Measurements from ENCODE around the gene CNN1. TPM values are rescaled to one million over a fixed set of nuclear protein-coding genes. Genes with fewer than 3 reads are reported as not detected.
A peak's percentile ranks its signal among the peaks of the same experiment; 100 is the strongest.

The CNN1 gene
- total and polyA plus RNA-seq, 2 of the 8 experiments (the other 6 are each of a cell fraction or from before 2014, with no cell fraction given), result 29.8 to 50.8 TPM

GRCh38 chr19:11535792-11536595 lies 2.7 kb upstream of the CNN1 start (continued):
- peak; percentile 75 to 86 (median 79) for TF ChIP-seq CTCF (IDR thresholded peaks at IDR 0.05; ENCODE audit: control extremely low read depth in 1 of 3, insufficient read depth in 1 of 3, low read depth in 1 of 3, low read length in 3 of 3)
- TF ChIP-seq HDAC2 (IDR thresholded peaks at IDR 0.05; ENCODE audit: borderline replicate concordance in 1 of 2, low read depth in 2 of 2, low read length in 2 of 2), result 0 out of 4 replicates have a peak, but pooled peaks of 1 of the 2 experiments have one; percentile 76
- TF ChIP-seq KDM4A (IDR thresholded peaks at IDR 0.05; ENCODE audit: low read depth, low read length, severe bottlenecking), result peak; percentile 47
- TF ChIP-seq MAX (IDR thresholded peaks at IDR 0.05), result peak; percentile 37; the same call in 1 of the 2 replicates
- no peak for TF ChIP-seq HDAC6 (IDR thresholded peaks at IDR 0.05; ENCODE audit: low read depth, low read length)
- TF ChIP-seq USF2 (IDR thresholded peaks at IDR 0.05; ENCODE audit: low read length), result no peak
- TF ChIP-seq RAD21 (IDR thresholded peaks at IDR 0.05 in 1 of 2, conservative IDR thresholded peaks at IDR 0.05 in 1 of 2; ENCODE audit: low read depth in 2 of 2, low read length in 2 of 2), result peak in 1 of 2 experiments; percentile 47; a peak in 1 of 4 replicates
- peak; percentile 93 for TF ChIP-seq CREB1 (IDR thresholded peaks at IDR 0.05)
- TF ChIP-seq NRF1 (IDR thresholded peaks at IDR 0.05; ENCODE audit: low read depth, low read length), result peak; percentile 47
- peak; percentile 64 for TF ChIP-seq ASH2L (IDR thresholded peaks at IDR 0.05; ENCODE audit: low read length)
- peak; percentile 53; the same call in 1 of the 2 replicates for TF ChIP-seq TBP (IDR thresholded peaks at IDR 0.05; ENCODE audit: low read depth, low read length)
- TF ChIP-seq JUN (IDR thresholded peaks at IDR 0.05; ENCODE audit: low read depth, low read length), result peak; percentile 86
- TF ChIP-seq RFX5 (IDR thresholded peaks at IDR 0.05; ENCODE audit: borderline replicate concordance, low read depth, low read length), result no peak
- peak; percentile 74 for TF ChIP-seq TAF1 (IDR thresholded peaks at IDR 0.05; ENCODE audit: low read depth, low read length)
- TF ChIP-seq SIX5 (IDR thresholded peaks at IDR 0.05; ENCODE audit: low read depth, low read length), result no peak
- TF ChIP-seq, protein P1, sequence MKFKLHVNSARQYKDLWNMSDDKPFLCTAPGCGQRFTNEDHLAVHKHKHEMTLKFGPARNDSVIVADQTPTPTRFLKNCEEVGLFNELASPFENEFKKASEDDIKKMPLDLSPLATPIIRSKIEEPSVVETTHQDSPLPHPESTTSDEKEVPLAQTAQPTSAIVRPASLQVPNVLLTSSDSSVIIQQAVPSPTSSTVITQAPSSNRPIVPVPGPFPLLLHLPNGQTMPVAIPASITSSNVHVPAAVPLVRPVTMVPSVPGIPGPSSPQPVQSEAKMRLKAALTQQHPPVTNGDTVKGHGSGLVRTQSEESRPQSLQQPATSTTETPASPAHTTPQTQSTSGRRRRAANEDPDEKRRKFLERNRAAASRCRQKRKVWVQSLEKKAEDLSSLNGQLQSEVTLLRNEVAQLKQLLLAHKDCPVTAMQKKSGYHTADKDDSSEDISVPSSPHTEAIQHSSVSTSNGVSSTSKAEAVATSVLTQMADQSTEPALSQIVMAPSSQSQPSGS (IDR thresholded peaks at IDR 0.05; ENCODE audit: low read length), result peak; percentile 81; the same call in 1 of the 2 replicates
- TF ChIP-seq KDM1A (IDR thresholded peaks at IDR 0.05; ENCODE audit: borderline replicate concordance, low read length), result peak; percentile 85
